GM21390 (cell line): ENCODE data around the gene TMEM135.
"Not testable (repeated sequence)": the region's sequence is repeated elsewhere in the genome, so short reads cannot be mapped to it uniquely, and the experiment has no call there.

Experiments used
- ATAC-seq: cut with Tn5 transposase; IDR thresholded peaks from one replicate; pipeline ENCODE4 v1.9.1; 2021; ENCODE audit not compliant: unreplicated experiment

Gene TMEM135

GRCh38 chr11:87020336-87020735 is 17.4 kb upstream of the TMEM135 start:
- no peak for ATAC-seq

- no peak for ATAC-seq
Measured at GRCh38 chr11:87020764-87021365, 16.9 kb upstream of the TMEM135 start.

GRCh38 chr11:87022254-87022653 is 15.5 kb upstream of the TMEM135 start:
- ATAC-seq, result peak; percentile 54

GRCh38 chr11:87022738-87023137 is 15.0 kb upstream of the TMEM135 start:
- no peak for ATAC-seq

GRCh38 chr11:87026415-87026814 is 11.3 kb upstream of the TMEM135 start:
- not testable (repeated sequence) for ATAC-seq

- ATAC-seq, result no peak
Measured at GRCh38 chr11:87030458-87031054, 7.2 kb upstream of the TMEM135 start.

GRCh38 chr11:87031433-87032170 is 6.1 kb upstream of the TMEM135 start:
- ATAC-seq, result no peak

- ATAC-seq, result no peak
Measured at GRCh38 chr11:87033561-87033960, 4.2 kb upstream of the TMEM135 start.

GRCh38 chr11:87035976-87036583 is 1.7 kb upstream of the TMEM135 start:
- ATAC-seq, result no peak

- peak; percentile 11 for ATAC-seq
Measured at GRCh38 chr11:87036756-87037449, 831 bp upstream of the TMEM135 start.

GRCh38 chr11:87038235-87038977 is 672 bp downstream of the TMEM135 start:
- no peak for ATAC-seq

- ATAC-seq, result no peak
Measured at GRCh38 chr11:87039371-87039770, 1.6 kb downstream of the TMEM135 start.

- ATAC-seq, result no peak
Measured at GRCh38 chr11:87043894-87044293, 6.2 kb downstream of the TMEM135 start.

GRCh38 chr11:87046824-87047223 is 9.1 kb downstream of the TMEM135 start:
- ATAC-seq, result no peak

GRCh38 chr11:87056091-87056490 is 18.4 kb downstream of the TMEM135 start:
- ATAC-seq, result no peak

GRCh38 chr11:87057749-87058148 is 20.0 kb downstream of the TMEM135 start:
- no peak for ATAC-seq

GRCh38 chr11:87059596-87060390 is 22.1 kb downstream of the TMEM135 start:
- ATAC-seq, result no peak

- no peak for ATAC-seq
Measured at GRCh38 chr11:87061766-87062165, 24.0 kb downstream of the TMEM135 start.

GRCh38 chr11:87063982-87064381 is 26.2 kb downstream of the TMEM135 start:
- ATAC-seq, result no peak

- ATAC-seq, result no peak
Measured at GRCh38 chr11:87072787-87073186, 35.1 kb downstream of the TMEM135 start.
